Heart left ventricle (tissue), 13 donors: Measurements from ENCODE around the gene ZNF177.

Experiments used
- CTCF ChIP-seq, 12 donors: fragments of 200-600 bp; sonication (generic) in 4 of 12; IDR thresholded peaks; one replicate each; pipeline versions ENCODE4 v1.5.0 to v1.8.0; 2018 to 2022; ENCODE audit warnings: antibody characterized with exemption in 12 of 12, mild to moderate bottlenecking in 5 of 12
- POLR2A ChIP-seq, 2 donors: fragments of 450-650 bp; IDR thresholded peaks; one replicate each; pipeline ENCODE4 v1.6.1; 2017; ENCODE audit warnings: antibody characterized with exemption in 2 of 2, mild to moderate bottlenecking in 2 of 2, moderate library complexity in 2 of 2
- donor health status: ischemic (EF 13 %, LVEDD 7.1; RV severe dilation, severe dysfunction).
- donor health status: DM: no; HTN: yes; CAD: no.
- donor health status: DM: no; HTN: no; CAD: no.
- donor health status: ischemic (EF 25% LVEDD 6.9; RV normal size, moderate dysfunction).
- donor health status: ischemic (EF 25% LVEDD 5.7; RV mildly dilated, moderate dysfunction).
- donor health status: ischemic (EF 35%, LVEDD 5.7; RV mildly dilated, moderate dysfunction).
- donor health status: nonischemic (EF 11% LVEDD 7.7; RV severe dilation, severe dysfunction).
- donor health status: DM: yes; HTN: yes; CAD: no.
- donor health status: PGD.
- donor health status: ischemic (EF 29% LVEDD 5.4; RV normal size, mild dysfunction).
- donor health status: nonischemic (EF 23%, LVEDD 6.1; RV moderate dilation, normal function).

- TF ChIP-seq CTCF (IDR thresholded peaks at IDR 0.05): no peak
- TF ChIP-seq POLR2A (IDR thresholded peaks at IDR 0.05): no peak
Observed at GRCh38 chr19:9430444-9430843, 67.6 kb downstream of the ZNF177 start.
